Endothelial cell of umbilical vein (primary cell): ENCODE data around the gene SH3BGRL3. TPM values are rescaled to one million over a fixed set of nuclear protein-coding genes. Genes with fewer than 3 reads are reported as not detected.

Experiments used
- BruUV-seq: library from RNA; stranded (reverse); fragments of 400-500 nt; replicated peaks from 2 replicates; lab custom pipeline; 2021; lab: Mats Ljungman, UMichigan
- CTCF ChIA-PET: fragments of 300-600, 350-600 bp; sonication (Branson Sonifier 250); formaldehyde crosslinking; loops from one replicate; lab custom pipeline; 2021; ENCODE audit warnings: antibody characterized with exemption, inconsistent platforms; lab: Charles Lee
- POLR2A ChIA-PET: fragments of 300-600, 350-600 bp; sonication (Branson Sonifier 250); formaldehyde crosslinking; loops from one replicate; lab custom pipeline; 2021; ENCODE audit warnings: antibody characterized with exemption, inconsistent platforms; lab: Charles Lee
- DNase-seq: peaks from one replicate; pipeline ENCODE4 v3.0.0-alpha.2; 2011; ENCODE audit warnings: low read depth, low spot score
- FAIRE-seq: peaks from 2 replicates; lab custom pipeline; 2011; peaks lifted over from hg19 to GRCh38; lab: Jason Lieb, UNC
- H2AFZ ChIP-seq: 2 replicates; pipeline ENCODE4 v1.6.0; 2012; ENCODE audit warnings: low read depth, low read length, control low read depth, inconsistent platforms
- H3K27ac ChIP-seq: 2 replicates; pipeline ENCODE4 v1.5.1; 2011; ENCODE audit warnings: low read depth, mild to moderate bottlenecking, control low read depth, low read length, moderate library complexity; ENCODE audit not compliant: insufficient read depth
- H3K27me3 ChIP-seq, 2 experiments: 2 replicates each; pipeline versions ENCODE4 v1.6.0 to v1.6.1; 2011; ENCODE audit warnings: low read length in 2 of 2, mixed read lengths in 1 of 2; ENCODE audit not compliant: control insufficient read depth in 2 of 2, insufficient read depth in 2 of 2
- H3K36me3 ChIP-seq, 2 experiments: 2 replicates in 1 of 2; 3 replicates in 1 of 2; pipeline ENCODE4 v1.5.1; 2011; ENCODE audit warnings: low read length in 2 of 2, mild to moderate bottlenecking in 1 of 2, moderate library complexity in 1 of 2; ENCODE audit not compliant: control insufficient read depth in 2 of 2, insufficient read depth in 2 of 2; ENCODE audit errors: extremely low read depth in 1 of 2
- H3K4me1 ChIP-seq: 3 replicates; pipeline ENCODE4 v1.5.1; 2011; ENCODE audit warnings: mild to moderate bottlenecking, low read length; ENCODE audit not compliant: control insufficient read depth, insufficient read depth; ENCODE audit errors: extremely low read depth
- H3K4me2 ChIP-seq: 2 replicates; pipeline ENCODE4 v1.6.1; 2011; ENCODE audit warnings: low read length, control low read depth, mixed read lengths; ENCODE audit not compliant: insufficient read depth
- H3K4me3 ChIP-seq, 3 experiments: fragments of 200-600 bp in 1 of 3; sonication (generic), shearing (Covaris generic) in 1 of 3; replicated peaks in 1 of 3; 2 replicates each; pipeline ENCODE4 v1.5.1; 2011 to 2016; ENCODE audit warnings: control low read depth in 3 of 3, low read length in 3 of 3, mild to moderate bottlenecking in 2 of 3, inconsistent platforms in 1 of 3, low read depth in 1 of 3, moderate library complexity in 1 of 3; ENCODE audit not compliant: insufficient read depth in 1 of 3
- H3K79me2 ChIP-seq: 2 replicates; pipeline ENCODE4 v1.6.0; 2012; ENCODE audit warnings: low read length, inconsistent platforms; ENCODE audit not compliant: control insufficient read depth, insufficient read depth
- H3K9ac ChIP-seq: replicated peaks from 2 replicates; pipeline ENCODE3; 2011; ENCODE audit warnings: low read length, control low read depth; ENCODE audit not compliant: insufficient read depth; ENCODE audit errors: extremely low read depth
- H3K9me1 ChIP-seq: replicated peaks from 3 replicates; pipeline ENCODE4 v1.6.0; 2011; ENCODE audit warnings: mild to moderate bottlenecking, low read length; ENCODE audit not compliant: control insufficient read depth, insufficient read depth; ENCODE audit errors: extremely low read depth
- H3K9me3 ChIP-seq: replicated peaks from 2 replicates; pipeline ENCODE4 v1.5.1; 2012; ENCODE audit warnings: low read length, inconsistent platforms; ENCODE audit not compliant: control insufficient read depth, insufficient read depth
- H4K20me1 ChIP-seq: replicated peaks from 2 replicates; pipeline ENCODE3; 2011; ENCODE audit warnings: mild to moderate bottlenecking, low read length; ENCODE audit not compliant: control insufficient read depth, insufficient read depth; ENCODE audit errors: extremely low read depth
- EZH2 ChIP-seq: IDR thresholded peaks from 2 replicates; pipeline ENCODE4 v1.6.1; 2012; ENCODE audit warnings: borderline replicate concordance, low read depth, mild to moderate bottlenecking, moderate library complexity, low read length, inconsistent platforms; ENCODE audit not compliant: severe bottlenecking
- GATA2 ChIP-seq: IDR thresholded peaks from 2 replicates; pipeline ENCODE4 v1.7.0; 2011; ENCODE audit warnings: low read depth, mild to moderate bottlenecking, moderate library complexity, mixed read lengths, low read length; ENCODE audit not compliant: insufficient read length, insufficient read depth
- MAX ChIP-seq: IDR thresholded peaks from 2 replicates; pipeline ENCODE4 v1.6.1; 2011; ENCODE audit not compliant: insufficient read depth, insufficient read length
- MYC ChIP-seq: IDR thresholded peaks from one replicate; pipeline ENCODE4 v1.6.1; 2011; ENCODE audit warnings: mild to moderate bottlenecking, low read depth, low read length
- POLR2A ChIP-seq: IDR thresholded peaks from 2 replicates; pipeline ENCODE4 v1.6.1; 2012; ENCODE audit warnings: low read depth, mild to moderate bottlenecking, control low read depth, low read length
- POLR2AphosphoS5 ChIP-seq: IDR thresholded peaks from 2 replicates; pipeline ENCODE4 v1.6.1; 2012; ENCODE audit warnings: low read depth, mild to moderate bottlenecking, control low read depth, low read length, moderate library complexity; ENCODE audit not compliant: insufficient read depth
- dilution Hi-C: fragments of 300-500 bp; cut with MboI; formaldehyde crosslinking; loops from one replicate; pipeline ENCODE4 v1.15.0; 2019; ENCODE audit warnings: low sequenced_read_pairs; ENCODE audit not compliant: extremely low pct_ligation_motif_present
- intact Hi-C: fragments of 100-400 bp; cut with micrococcal nuclease; formaldehyde crosslinking; loops from one replicate; pipeline ENCODE4 v1.10.0; 2022
- polyA plus RNA-seq, 4 experiments: library from polyadenylated mRNA; depleted of rRNA in 3 of 4; stranded (reverse) in 3 of 4; unstranded in 1 of 4; fragments of >200 nt; gene quantifications; 2 replicates each; pipeline versions ENCODE4 v1.2.1 to v1.2.3, GENCODE V29; 2011 to 2012; ENCODE audit warnings: missing spikeins in 1 of 4
- total RNA-seq: library from RNA; stranded (reverse); gene quantifications from 2 replicates; pipeline ENCODE4 v1.2.3, GENCODE V29; 2021

Gene SH3BGRL3
- total and polyA plus RNA-seq, 2 donors (not counting 3 experiments of a cell fraction or from before 2014, with no cell fraction given) = 233 to 344 TPM

- Histone ChIP-seq H2AFZ (no peak overlapping the region), H3K4me2 (no peak overlapping the region), H3K27me3 (peaks cover 2 to 7% of the 10 kb centered on the region in 2 experiments), H3K9me3 (no peaks in the 10 kb centered on the region), H3K36me3 (no peaks in the 10 kb centered on the region), H3K79me2 (no peaks in the 10 kb centered on the region), H3K9ac (no peak overlapping the region), H3K9me1 (no peaks in the 10 kb centered on the region), H3K27ac (no peak overlapping the region), H3K4me1 (no peaks in the 10 kb centered on the region), H3K4me3 (no peak overlapping the region), H4K20me1 (no peaks in the 10 kb centered on the region)
- DNase-seq = no peak
- ChIA-PET CTCF (interaction anchor here (1.3 to 2.8 kb wide), 3 partner anchors 29 to 103 kb away, joined by 3 to 14 read pairs (median 5); no protein-coding TSS in a partner anchor), POLR2A (no interaction called here)
- BruUV-seq = no TSS peak
- intact Hi-C loops = no loop called here
- dilution Hi-C loops = no loop called here
- FAIRE-seq = no peak
- TF ChIP-seq MAX = no peak
- TF ChIP-seq POLR2A = no peak
- no peak for TF ChIP-seq MYC
- no peak for TF ChIP-seq EZH2
- TF ChIP-seq POLR2AphosphoS5 = no peak
- TF ChIP-seq GATA2 = no peak
These were observed 34.6 kb downstream of the SH3BGRL3 start for GRCh38 chr1:26314501-26314900.
